Epithelial cell of esophagus (primary cell): ENCODE data around the gene GRIK3.

Experiments
- DNase-seq: peaks from one replicate; pipeline ENCODE4 v3.0.0; 2010; ENCODE audit warnings: low read depth
- H3K4me3 ChIP-seq: 2 replicates; pipeline ENCODE4 v1.5.1; 2011; ENCODE audit warnings: mild to moderate bottlenecking, low read length, control low read depth
- CTCF ChIP-seq: IDR thresholded peaks from 2 replicates; pipeline ENCODE4 v1.5.1; 2011; ENCODE audit warnings: low read depth, mild to moderate bottlenecking, low read length, control low read depth, inconsistent platforms; ENCODE audit not compliant: insufficient read depth; ENCODE audit errors: missing control alignments

Gene GRIK3

GRCh38 chr1:37037690-37038089 is 3.4 kb upstream of the GRIK3 start:
- DNase-seq, result no peak

GRCh38 chr1:37036667-37037053 is 2.3 kb upstream of the GRIK3 start:
- no peak for TF ChIP-seq CTCF
- H3K4me3 ChIP-seq, result no peak overlapping the region
- DNase-seq, result no peak

More at GRCh38 chr1:37037690-37038089, 3.4 kb upstream of the GRIK3 start:
- no peak overlapping the region for H3K4me3 ChIP-seq
- no peak for TF ChIP-seq CTCF

GRCh38 chr1:37035796-37036666 is 1.7 kb upstream of the GRIK3 start:
- TF ChIP-seq CTCF, result no peak
- DNase-seq, result no peak
- no peak overlapping the region for H3K4me3 ChIP-seq

- DNase-seq, result no peak
- no peak overlapping the region for H3K4me3 ChIP-seq
- no peak for TF ChIP-seq CTCF
Observed at GRCh38 chr1:37035014-37035691, 838 bp upstream of the GRIK3 start.

GRCh38 chr1:37033355-37034101 is 787 bp downstream of the GRIK3 start:
- TF ChIP-seq CTCF, result no peak
- no peak overlapping the region for H3K4me3 ChIP-seq
- no peak for DNase-seq

- H3K4me3 ChIP-seq, result no peak overlapping the region
- no peak for DNase-seq
- no peak for TF ChIP-seq CTCF
Observed at GRCh38 chr1:37032660-37033354, 1.5 kb downstream of the GRIK3 start.
